Thyroid gland (tissue), 4 donors: Measurements from ENCODE around the gene COASY. TPM values are rescaled to one million over a fixed set of nuclear protein-coding genes. Genes with fewer than 3 reads are reported as not detected.
A peak's percentile ranks its signal among the peaks of the same experiment; 100 is the strongest.

Source experiments
- DNase-seq, 2 donors: peaks; one replicate each; pipeline ENCODE4 v3.0.0-alpha.2; 2019
- H3K27ac ChIP-seq, 3 donors: fragments of 200-600 bp; sonication (generic); 1 replicate in 2 of 3; 2 replicates in 1 of 3; pipeline ENCODE4 v1.5.1; 2016 to 2019; ENCODE audit warnings: mild to moderate bottlenecking in 1 of 3, moderate library complexity in 1 of 3
- H3K27me3 ChIP-seq: fragments of 200-600 bp; sonication (generic); one replicate; pipeline ENCODE4 v1.5.1; 2019
- H3K36me3 ChIP-seq, 2 donors: fragments of 200-600 bp; sonication (generic); one replicate each; pipeline ENCODE4 v1.5.1; 2016 to 2019
- H3K4me1 ChIP-seq, 2 donors: fragments of 200-600 bp; sonication (generic); one replicate each; pipeline ENCODE4 v1.5.1; 2017 to 2019
- H3K4me3 ChIP-seq, 3 donors: fragments of 200-600 bp; sonication (generic); replicated peaks in 1 of 3; 1 replicate in 2 of 3; 2 replicates in 1 of 3; pipeline ENCODE4 v1.5.1; 2016; ENCODE audit warnings: mild to moderate bottlenecking in 1 of 3
- H3K9me3 ChIP-seq: fragments of 200-600 bp; sonication (generic); one replicate; pipeline ENCODE4 v1.5.1; 2017
- CTCF ChIP-seq, 6 experiments: fragments of 200-600 bp in 3 of 6; fragments of 450-650 bp in 3 of 6; sonication (generic) in 3 of 6; IDR thresholded peaks; one replicate each; pipeline ENCODE4 v1.5.1; 2016 to 2019; ENCODE audit warnings: antibody characterized with exemption in 6 of 6, mild to moderate bottlenecking in 2 of 6, inconsistent platforms in 1 of 6, moderate library complexity in 1 of 6
- POLR2A ChIP-seq, 2 donors: fragments of 450-650 bp; IDR thresholded peaks; one replicate each; pipeline ENCODE4 v1.6.1; 2017; ENCODE audit warnings: antibody characterized with exemption in 2 of 2, mild to moderate bottlenecking in 2 of 2, moderate library complexity in 1 of 2
- WGBS, 2 donors: methylation state at CpG; one replicate each; pipeline ENCODE4 v1.1.5; 2017; 5-methylcytosine and 5-hydroxymethylcytosine counted together
- intact Hi-C: fragments of 100-400 bp; cut with DNase I; formaldehyde crosslinking; loops from one replicate; pipeline ENCODE4 v1.15.1; 2023
- total RNA-seq, 4 donors: library from RNA; depleted of rRNA; stranded (reverse); fragments of >200 nt; gene quantifications; one replicate each; pipeline ENCODE4 v1.2.3, GENCODE V29; 2016

Gene COASY
- total RNA-seq, 4 donors from 2014 or later: 32.7 to 60.9 (median 48.7) TPM

- peaks cover 53 to 66% of the 10 kb centered on the region in 2 donors for H3K36me3 ChIP-seq
- 84 to 88% methylated on average over 7 of the region's 7 CpGs for WGBS, 2 donors
- intact Hi-C loops: no loop called here
These were observed 24.7 kb downstream of the COASY start for GRCh38 chr17:42586514-42587230.

GRCh38 chr17:42590886-42591285 lies 28.9 kb downstream of the COASY start:
- TF ChIP-seq CTCF (IDR thresholded peaks at IDR 0.05) (no peak), POLR2A (IDR thresholded peaks at IDR 0.05) (no peak)
- peaks cover 15 to 25% of the 10 kb centered on the region in 2 donors for H3K36me3 ChIP-seq
- peaks cover 0 to 6% of the 10 kb centered on the region in 2 donors for H3K4me1 ChIP-seq
- no peaks in the 10 kb centered on the region for H3K27me3 ChIP-seq
- H3K4me3 ChIP-seq: no peak overlapping the region
- no peak overlapping the region for H3K27ac ChIP-seq
- H3K9me3 ChIP-seq: no peaks in the 10 kb centered on the region
- 95 to 96% methylated on average over 2 of the region's 2 CpGs for WGBS, 2 donors
- no peak for DNase-seq
- intact Hi-C loops: no loop called here

More at GRCh38 chr17:42586514-42587230, 24.7 kb downstream of the COASY start:
- Histone ChIP-seq H3K27ac (no peak overlapping the region), H3K4me3 (no peak overlapping the region), H3K27me3 (no peaks in the 10 kb centered on the region), H3K9me3 (no peaks in the 10 kb centered on the region), H3K4me1 (peaks cover 0 to 6% of the 10 kb centered on the region in 2 donors)
- DNase-seq: no peak
- TF ChIP-seq POLR2A (IDR thresholded peaks at IDR 0.05) (no peak), CTCF (IDR thresholded peaks at IDR 0.05) (no peak)

GRCh38 chr17:42591411-42591810 lies 29.5 kb downstream of the COASY start:
- no peak overlapping the region for H3K27ac ChIP-seq
- peaks cover 12 to 19% of the 10 kb centered on the region in 2 donors for H3K36me3 ChIP-seq
- H3K4me1 ChIP-seq: peaks cover 0 to 6% of the 10 kb centered on the region in 2 donors
- TF ChIP-seq POLR2A (IDR thresholded peaks at IDR 0.05) (no peak), CTCF (IDR thresholded peaks at IDR 0.05) (no peak)
- DNase-seq: no peak
- no peaks in the 10 kb centered on the region for H3K27me3 ChIP-seq
- intact Hi-C loops: no loop called here
- H3K4me3 ChIP-seq: no peak overlapping the region
- whole genome bisulfite sequencing, 2 donors: 95 to 96% methylated on average over 9 of the region's 9 CpGs
- H3K9me3 ChIP-seq: no peaks in the 10 kb centered on the region

- DNase-seq: no peak
- no peak for TF ChIP-seq POLR2A (IDR thresholded peaks at IDR 0.05)
- TF ChIP-seq CTCF (IDR thresholded peaks at IDR 0.05): no peak
- Histone ChIP-seq H3K4me1 (peaks cover 8 to 9% of the 10 kb centered on the region in 2 donors), H3K4me3 (no peak overlapping the region), H3K36me3 (peaks cover 2 to 3% of the 10 kb centered on the region in 2 donors), H3K9me3 (no peaks in the 10 kb centered on the region), H3K27me3 (no peaks in the 10 kb centered on the region), H3K27ac (no peak overlapping the region)
- WGBS, 2 donors: 80 to 85% methylated on average over 3 of the region's 3 CpGs
- intact Hi-C loops: no loop called here
These were observed 34.4 kb downstream of the COASY start for GRCh38 chr17:42596386-42596785.

- DNase-seq: peak; percentile 66 to 70
- Histone ChIP-seq H3K36me3 (no peaks in the 10 kb centered on the region), H3K9me3 (no peaks in the 10 kb centered on the region), H3K4me1 (peaks cover 8 to 9% of the 10 kb centered on the region in 2 donors), H3K4me3 (no peak overlapping the region), H3K27ac (no peak overlapping the region), H3K27me3 (no peaks in the 10 kb centered on the region)
- intact Hi-C loops: no loop called here
- TF ChIP-seq POLR2A (IDR thresholded peaks at IDR 0.05): no peak
- TF ChIP-seq CTCF (IDR thresholded peaks at IDR 0.05): no peak
- WGBS, 2 donors: 15 to 16% methylated on average over 2 of the region's 2 CpGs
These were observed 37.0 kb downstream of the COASY start for GRCh38 chr17:42598905-42599304.
